Globus pallidus (tissue), 1 donor: ENCODE data around the gene ZNF311.
"Not testable (repeated sequence)": the region's sequence is repeated elsewhere in the genome, so short reads cannot be mapped to it uniquely, and the experiment has no call there.

Experiments used
- DNase-seq: peaks from one replicate; pipeline ENCODE4 v3.0.0-alpha.2; 2015; ENCODE audit warnings: low spot score

The ZNF311 gene

DNA sequence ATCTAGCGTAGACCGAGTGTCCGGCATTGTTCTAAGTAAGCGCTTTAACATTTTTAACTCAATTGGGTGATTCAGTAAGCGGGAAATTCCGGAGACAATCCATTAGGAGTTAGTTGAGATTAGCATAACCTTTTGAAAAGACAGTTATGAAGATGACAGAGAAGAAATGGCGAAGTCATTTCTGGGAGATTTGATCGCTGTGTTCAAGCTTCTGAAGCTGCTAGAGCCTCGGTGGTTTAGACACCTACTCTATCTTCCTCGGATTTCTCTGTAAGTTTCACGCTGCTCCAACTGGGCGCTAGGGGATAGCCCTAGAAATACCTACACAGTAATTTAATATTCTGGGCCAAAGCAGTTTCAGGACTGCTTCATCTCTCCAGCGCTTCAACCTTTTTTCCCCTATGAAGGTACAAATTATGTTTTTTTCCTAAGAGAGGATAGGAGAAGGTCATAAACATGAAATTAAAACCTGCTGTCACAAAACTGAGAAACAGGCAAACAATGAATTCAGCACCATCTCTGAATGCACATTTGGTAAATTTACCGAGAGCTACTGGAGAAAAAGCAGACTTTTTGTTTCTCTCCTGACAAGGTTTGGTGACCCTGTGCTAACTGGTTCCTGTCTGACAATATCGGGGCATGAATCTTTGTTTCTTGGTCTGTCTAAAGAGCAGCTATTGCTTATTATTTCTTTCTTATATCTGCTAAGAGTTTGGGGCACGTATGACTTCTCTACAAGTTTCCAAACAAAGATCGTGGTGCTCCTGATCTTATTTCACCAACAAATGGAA lies 22.4 kb downstream of the ZNF311 start:
- no peak for DNase-seq

DNA sequence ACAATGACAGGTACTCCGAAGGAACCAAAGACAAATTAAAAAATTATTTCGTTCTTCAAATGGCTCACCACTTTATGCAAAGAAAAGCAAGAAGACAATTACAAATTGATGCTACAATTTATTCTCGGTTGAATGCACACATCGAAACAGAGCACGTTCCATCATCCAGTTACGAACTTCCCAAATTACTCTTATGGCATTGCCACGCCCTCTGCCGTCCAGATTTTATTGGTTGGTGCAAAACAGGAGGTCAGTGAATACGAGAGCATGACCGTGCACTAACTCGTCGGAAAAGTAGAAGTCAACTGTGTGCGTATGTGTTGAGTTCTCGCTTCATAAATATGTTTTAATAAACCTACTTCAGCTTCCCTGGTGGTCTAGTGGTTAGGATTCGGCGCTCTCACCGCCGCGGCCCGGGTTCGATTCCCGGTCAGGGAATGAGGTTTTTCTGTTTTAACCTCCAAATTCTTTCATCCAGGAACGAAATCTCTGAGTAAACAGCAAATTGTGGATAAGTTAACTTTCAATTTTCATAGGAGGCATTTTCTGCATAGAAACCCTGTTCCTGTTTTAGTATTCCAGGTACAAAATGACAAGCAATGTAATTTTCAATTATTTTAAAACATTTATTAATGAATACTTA lies 23.2 kb downstream of the ZNF311 start:
- peak; percentile 86 for DNase-seq

DNA sequence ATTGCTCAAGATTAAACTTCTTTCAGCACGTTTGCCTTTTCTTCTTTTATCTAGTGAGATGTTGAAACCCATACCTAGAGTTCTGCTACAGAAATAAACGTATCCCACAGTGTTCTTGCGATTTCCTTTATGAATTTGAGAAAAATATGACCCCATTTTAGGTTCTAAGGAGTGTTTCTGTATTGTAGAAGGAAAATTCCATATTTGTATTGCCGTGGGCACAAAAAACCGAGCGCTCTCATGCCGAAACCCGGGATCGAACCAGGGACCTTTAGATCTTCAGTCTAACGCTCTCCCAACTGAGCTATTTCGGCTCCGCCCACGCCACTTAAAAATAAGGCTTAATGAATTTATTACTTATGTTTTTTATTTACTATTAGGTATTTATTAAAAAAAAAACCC lies 23.7 kb downstream of the ZNF311 start:
- DNase-seq: no peak

DNA sequence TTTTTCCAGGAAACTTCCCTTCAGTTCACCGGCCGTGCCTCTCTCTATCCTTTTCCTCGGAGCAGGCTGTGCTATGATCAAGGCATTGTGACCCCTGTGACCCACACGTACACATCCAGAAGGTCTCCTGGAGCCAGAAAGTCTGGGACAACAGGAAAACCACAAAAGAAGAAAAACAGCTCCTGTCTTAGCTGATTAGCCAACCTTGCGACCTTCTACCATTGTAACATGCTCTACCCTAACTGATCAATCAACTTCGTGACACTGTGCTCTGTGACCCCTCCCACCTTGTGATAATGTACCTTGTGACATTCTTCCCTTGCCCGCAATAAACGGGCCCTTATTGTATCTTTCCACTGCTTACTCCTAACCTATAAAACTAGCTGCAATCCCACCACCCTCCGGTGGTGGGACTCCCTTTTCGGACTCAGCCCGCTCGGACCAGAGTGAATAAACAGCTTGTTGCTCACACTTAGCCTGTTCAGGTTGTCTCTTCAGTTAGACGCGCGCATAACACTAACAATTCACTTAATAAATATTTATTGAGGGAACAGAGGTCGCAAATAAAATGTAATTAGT lies 24.2 kb downstream of the ZNF311 start:
- DNase-seq: peak; percentile 29

DNA sequence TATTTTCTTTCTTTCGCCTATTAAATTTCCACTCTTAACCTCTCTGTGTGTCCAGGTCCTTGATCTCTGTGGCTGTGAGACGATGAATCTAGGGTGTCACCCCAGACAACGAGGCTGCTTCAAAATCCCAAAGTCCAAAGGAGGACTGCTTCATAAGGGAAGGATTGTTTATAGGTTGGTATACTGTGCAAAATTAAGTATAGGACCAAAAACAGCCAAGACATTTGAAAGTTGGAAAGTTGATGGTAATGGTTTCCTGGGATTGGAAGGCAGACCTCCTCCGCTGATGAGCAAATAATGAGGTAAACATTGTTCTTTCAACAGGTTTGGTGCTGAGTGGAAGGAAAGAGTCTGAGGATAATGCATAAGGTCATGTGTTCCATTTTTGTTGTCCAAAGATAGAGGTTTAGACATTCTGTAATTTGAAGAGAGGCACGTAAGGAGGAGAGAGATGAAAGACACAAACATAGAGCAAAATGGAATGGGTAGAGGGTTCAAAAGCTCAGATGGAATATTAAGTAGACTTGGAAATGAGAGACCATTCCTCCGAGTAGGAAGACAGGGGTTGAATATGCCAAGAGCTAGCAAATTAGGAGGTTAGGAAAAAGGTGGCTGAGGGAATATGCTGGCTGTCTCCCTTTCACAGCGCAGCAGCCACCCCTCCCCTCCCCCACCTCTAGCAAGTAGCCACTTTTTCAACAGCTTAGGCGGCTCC lies 24.8 kb downstream of the ZNF311 start:
- DNase-seq: no peak

DNA sequence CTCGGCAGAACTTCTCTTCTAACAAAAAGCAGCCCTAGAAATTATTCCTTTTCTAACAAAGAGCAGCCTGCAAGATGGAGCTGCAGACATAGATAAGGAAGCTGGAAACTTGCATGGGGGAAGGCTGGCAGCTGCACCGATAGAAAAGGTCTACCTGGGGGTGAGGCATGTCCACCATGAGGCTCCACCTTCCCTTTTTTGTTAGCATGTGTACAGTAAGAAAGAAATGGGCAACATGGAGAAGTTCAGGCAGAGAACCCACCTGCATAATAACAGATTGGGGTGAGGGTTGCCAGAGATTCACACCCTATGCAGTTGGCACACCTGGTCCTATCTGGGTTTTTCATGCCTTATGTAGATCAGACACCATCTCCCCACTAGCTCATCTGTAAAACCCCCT lies 25.4 kb downstream of the ZNF311 start:
- no peak for DNase-seq

DNA sequence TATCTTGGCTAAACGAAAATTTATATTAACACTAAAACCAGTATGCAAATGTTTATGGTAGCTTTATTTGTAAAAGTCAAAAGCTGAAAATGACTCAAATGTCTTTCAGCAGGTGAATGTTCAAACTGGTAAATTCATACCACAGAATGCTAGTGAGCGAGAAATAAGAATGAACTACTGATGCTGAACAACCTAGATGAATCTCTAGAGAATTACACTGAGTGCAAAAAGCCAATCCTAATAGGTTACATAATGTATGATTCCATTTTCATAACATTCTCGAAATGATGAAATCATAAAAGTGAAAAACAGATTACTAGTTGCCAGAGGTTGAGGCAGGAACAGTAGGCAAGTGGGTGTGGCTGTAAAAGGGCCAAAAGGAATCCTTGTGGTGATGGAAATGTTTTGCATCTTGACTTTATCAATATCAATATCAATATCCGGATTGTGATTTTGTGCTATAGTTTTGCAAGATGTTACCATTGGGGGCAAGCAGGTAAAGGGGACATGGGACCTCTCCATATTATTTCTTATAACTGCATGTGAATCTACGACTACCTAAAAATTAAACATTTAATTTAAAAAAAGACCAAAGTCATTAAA lies 26.1 kb downstream of the ZNF311 start:
- DNase-seq: no peak

DNA sequence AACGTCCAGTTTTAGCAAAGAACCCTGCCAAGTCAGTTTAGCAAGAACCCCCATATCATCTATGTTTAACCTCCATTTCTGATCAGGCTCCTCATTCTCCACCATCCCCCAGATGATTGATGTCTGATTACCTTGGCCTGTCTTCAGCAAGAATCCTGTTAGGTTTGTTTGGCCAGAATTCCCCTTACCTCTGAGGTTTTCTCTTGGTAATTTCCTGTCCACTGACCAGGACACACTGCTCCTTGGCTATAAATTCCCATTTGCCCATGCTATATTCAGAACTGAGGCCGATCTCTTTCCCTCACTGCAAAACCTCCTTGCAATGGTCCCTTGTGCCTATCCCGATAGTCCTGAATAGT lies 27.0 kb downstream of the ZNF311 start:
- no peak for DNase-seq

DNA sequence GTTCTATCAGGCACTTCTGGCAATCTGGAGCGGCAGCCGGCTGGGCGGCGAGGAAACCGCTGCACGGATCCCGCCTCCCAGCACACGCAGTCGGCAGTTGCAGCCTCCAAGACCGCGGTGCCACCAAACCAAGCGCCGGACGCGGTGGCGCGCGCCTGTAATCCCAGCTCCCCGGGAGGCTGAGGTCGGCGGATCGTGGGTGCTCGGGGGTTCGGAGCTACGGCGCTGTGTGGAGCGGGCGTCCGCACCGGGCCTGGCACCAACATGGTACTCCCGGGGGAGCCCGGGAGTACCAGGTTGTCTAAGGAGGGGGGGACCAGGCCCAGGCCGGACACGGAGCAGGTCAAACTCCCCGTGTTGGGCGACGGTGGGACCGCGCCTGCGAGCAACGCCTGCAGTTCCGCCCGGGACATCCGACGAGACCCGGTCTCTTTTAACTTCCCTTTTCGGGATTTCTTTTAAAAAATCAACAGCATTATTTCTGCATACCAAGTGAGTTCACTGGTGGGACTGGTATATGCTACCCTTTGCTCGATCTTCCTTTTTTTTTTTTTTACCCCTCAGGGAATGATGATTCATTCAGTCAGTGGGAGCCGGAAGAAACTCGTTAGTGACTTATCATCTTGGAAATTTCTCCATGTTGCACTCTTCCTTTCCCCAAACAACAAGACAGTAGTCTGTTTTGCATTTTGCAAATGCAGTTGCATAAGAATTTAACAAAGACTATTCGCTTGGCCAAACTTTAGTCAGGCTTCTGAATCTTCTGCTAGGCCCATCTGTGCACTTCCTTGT lies 27.6 kb downstream of the ZNF311 start:
- no peak for DNase-seq

DNA sequence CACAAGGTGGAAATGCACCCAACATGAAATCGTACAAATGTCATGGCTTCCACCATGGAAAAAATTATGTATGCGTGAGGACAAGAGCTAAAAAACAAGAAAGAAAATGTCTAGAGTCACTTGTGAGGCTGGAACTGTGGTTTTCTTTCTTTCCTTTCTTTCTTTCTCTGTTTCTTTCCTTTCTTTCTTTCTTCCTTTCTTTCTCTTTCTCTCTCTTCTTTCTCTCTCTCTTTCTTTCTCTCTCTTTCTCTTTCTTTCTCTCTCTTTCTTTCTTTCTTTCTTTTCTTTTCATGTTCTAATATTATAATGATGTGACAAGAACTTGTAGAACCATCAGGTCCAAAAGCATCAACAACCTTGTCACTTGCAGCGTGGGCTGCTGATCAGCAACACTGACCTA lies 28.4 kb downstream of the ZNF311 start:
- no peak for DNase-seq

DNA sequence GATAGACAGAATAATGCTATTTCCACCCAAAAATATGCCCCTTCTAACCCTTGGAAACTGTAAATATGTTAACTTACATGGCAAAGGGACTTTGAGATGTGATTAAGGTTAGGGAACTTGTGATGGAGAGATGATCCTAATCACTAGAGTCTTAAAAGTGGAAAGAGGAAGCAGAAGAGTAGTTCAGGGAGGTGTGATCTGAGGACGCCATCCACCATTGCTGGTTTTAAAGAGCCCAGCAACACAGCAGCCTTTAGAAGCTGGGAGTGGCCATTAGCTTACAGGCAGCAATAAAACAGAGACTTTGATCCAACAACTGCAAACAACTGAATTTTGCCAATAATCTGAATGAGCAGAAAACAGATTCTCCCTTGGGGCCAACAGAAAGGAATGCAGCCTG lies 30.6 kb downstream of the ZNF311 start:
- DNase-seq: no peak

DNA sequence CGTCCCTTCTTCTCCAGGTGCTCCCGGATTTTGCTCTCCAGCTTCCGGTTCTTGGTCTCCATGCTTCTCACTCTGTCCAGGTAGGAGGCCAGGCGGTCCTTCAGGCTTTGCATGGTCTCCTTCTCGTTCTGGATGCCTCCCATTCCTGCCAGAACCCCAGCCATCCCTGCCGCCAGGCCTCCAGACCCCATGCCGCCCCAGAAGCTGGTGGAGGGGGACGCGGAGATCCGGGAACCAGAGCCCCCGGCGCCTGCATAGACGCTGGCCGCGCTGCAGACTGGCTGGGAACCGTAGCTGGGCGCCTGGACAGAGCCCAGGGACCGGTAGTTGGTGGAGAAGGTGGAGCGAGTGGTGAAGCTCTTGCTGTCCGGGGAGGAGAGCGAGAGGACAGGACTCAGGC lies 35.1 kb downstream of the ZNF311 start:
- not testable (repeated sequence) for DNase-seq

DNA sequence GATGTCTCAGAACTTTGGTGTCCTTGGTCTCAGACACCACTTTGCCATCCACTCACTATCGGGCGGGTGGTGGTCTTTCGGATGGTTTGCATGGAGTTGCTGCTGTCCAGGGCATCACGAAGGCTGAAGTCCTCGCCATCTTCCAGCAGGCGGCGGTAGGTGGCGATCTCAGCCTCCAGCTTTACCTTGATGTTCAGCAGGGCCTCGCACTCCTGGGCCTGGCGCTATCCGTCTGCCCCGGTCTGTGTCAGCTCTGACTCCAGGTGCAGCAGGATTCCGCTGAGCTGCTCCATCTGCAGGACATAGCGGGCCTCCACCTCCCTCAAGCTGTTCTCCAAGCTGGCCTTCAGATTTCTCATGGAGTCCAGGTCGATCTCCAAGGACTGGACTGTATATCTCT lies 36.0 kb downstream of the ZNF311 start:
- DNase-seq: no peak

DNA sequence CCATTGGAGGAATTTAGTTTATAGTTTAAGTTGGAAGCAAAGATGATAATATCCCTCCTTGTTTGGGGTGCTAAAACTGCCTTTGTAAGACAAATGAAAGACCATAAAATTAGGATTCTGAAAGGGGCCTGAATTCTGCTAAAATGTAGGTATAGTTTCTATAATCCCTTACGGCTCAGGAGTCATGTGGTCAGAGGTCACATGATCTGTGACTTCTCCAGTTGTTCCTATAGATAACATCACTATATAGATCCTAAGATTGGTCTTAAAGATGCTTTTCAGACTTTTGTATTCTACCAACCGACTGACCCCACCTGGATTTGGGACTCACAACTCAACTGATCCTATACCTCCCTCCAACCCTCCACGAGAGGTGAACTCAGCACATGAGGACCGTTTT lies 36.6 kb downstream of the ZNF311 start:
- DNase-seq: no peak

DNA sequence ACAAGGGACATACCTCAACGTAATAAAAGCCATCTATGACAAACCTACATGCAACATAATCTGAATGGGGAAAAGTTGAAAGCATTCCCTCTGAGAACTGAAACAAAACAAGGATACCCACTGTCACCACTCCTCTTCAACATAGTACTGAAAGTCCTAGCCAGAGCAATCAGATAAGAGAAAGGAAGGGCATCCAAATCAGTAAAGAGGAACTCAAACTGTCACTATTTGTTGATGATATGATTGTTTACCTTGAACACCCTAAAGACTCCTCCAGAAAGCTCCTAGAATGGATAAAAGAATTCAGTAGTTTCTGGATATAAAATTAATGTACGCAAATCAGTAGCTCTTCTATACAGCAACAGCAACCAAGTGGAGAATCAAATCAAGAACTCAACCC lies 39.4 kb downstream of the ZNF311 start:
- DNase-seq: no peak

DNA sequence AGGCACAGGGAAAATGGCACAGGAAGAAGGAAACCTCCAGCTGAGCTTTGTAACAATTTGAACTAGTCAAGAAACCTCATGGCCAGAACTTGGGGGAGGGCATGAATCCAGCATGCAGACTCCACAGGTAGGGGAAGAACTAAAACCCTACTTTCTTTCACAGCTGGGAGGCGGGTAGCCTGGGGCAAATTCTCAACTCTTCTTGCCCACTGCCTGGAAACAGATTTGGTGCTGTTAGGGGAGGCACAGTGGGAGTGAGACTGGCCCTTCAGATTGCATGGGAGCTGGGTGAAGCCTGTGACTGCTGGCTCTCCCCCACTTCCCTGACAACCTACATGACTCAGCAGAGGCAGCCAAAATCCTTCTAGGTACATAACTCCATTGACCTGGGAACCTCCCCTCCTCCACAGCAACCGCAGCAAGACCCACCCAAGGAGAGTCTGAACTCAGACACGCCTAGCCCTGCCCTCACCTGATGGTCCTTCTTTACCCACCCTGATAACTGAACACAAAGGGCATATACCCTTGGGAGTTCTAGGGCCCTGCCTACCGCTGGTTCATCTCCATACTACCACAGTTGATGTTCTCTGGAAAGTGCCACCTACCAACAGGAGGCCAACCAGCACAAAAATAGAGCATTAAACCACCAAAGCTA lies 44.1 kb downstream of the ZNF311 start:
- DNase-seq: no peak

DNA sequence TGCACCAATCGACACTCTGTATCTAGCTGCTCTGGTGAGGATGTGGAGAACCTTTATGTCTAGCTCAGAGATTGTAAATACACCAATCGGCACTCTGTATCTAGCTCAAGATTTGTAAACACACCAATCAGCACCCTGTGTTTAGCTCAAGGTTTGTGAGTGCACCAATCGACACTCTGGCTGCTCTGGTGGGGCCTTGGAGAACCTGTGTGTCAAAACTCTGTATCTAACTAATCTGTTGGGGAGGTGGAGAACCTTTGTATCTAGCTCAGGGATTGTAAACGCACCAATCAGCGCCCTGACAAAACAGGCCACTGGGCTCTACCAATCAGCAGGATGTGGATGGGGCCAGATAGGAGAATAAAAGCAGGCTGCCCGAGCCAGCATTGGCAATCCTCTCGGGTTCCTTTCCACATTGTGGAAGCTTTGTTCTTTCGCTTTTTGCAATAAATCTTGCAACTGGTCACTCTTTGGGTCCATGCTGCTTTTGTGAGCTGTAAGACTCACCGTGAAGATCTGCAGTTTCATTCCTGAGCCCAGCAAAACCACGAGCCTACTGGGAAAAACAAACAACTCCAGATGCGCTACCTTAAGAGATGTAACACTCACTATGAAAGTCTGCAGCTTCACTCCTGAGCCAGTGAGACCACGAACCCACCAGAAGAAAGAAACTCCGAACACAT lies 46.4 kb downstream of the ZNF311 start:
- DNase-seq: not testable (repeated sequence)

DNA sequence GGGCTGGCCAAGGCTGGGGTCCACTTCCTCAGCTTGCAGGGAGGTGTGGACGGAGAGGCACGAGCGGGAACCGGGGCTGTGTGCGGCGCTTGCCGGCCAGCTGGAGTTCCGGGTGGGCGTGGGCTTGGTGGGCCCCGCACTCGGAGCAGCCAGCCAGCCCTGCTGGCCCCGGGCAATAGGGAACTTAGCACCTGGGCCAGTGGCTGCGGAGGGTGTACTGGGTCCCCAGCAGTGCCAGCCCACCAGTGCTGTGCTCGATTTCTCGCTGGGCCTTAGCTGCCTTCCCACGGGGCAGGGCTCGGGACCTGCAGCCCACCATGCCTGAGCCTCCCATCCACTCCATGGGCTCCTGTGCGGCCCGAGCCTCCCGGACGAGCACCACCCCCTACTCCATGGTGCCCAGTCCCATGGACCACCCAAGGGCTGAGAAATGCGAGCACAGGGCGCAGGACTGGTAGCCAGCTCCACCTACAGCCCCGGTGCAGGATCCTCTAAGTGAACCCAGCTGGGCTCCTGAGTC lies 47.3 kb downstream of the ZNF311 start:
- DNase-seq: not testable (repeated sequence)

DNA sequence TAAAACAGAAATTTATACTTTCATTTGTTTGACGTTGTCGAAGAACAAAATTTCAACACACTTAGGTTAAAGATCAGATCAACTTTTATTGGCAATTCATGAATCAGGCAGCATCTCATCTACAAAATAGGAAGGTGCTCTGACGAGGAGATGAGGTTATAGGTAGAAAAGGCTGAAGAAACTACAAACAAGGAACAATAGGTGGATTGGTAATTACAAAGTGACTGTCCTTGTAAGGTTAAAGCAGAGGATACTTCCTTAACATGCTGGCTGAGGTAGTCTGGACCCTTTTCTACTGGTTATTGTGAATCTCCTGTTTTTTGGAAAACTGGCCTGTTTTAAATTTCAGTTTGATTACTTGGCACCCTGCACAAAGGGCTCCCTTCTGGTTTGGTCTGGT lies 48.8 kb downstream of the ZNF311 start:
- no peak for DNase-seq

DNA sequence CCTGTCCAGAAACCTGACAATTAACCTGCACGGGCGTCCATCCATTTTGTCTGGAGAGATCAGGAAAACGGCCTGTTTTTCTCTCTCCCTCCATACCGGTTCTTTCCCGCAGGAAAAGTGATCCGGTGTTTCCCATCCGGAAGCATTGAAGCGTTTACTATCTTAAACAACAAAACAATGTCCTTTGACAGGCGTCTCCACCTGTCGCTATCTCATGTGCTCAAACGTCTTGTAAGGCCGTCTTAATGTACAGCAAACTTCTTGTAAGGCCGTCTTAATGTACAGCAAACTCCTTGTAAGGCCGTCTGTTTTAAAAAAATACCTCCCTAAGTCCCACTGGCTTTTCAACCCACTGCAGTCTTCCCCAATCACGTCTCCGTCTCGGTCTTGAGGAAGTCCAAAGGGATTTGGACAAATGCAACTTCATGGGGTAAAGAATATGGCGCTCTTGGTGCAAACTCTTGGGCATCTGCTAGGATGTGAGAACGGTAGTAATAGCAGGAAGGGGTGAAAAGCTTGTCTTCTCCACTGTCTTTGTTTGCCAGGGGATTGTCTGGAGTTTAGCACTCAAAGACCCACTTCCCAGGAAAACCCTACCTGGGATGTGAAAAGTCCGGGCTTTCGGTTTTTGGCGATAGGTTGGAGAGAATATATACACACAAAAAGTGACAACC lies 51.4 kb downstream of the ZNF311 start:
- DNase-seq: no peak
